Measurements from ENCODE around the gene SFXN5. TPM values are rescaled to one million over a fixed set of nuclear protein-coding genes. Genes with fewer than 3 reads are reported as not detected.

Gene SFXN5
- total RNA-seq, 1 experiment from 2014 or later: 15.2 TPM

GRCh38 chr2:72985136-72985535, 86.4 kb downstream of the SFXN5 start:
- no peaks in the 10 kb centered on the region for H3K27me3 ChIP-seq (ENCODE audit: insufficient read depth, low read depth)
- POLR2A ChIA-PET (ENCODE audit: unreplicated experiment): interaction anchor here (0.6 kb wide), 1 partner anchor 98 kb away, joined by 3 read pairs; no protein-coding TSS in a partner anchor
- H3K36me3 ChIP-seq (ENCODE audit: low read depth): no peaks in the 10 kb centered on the region
- no peaks in the 10 kb centered on the region; the same call in 1 of the 2 replicates for H4K20me1 ChIP-seq (ENCODE audit: insufficient read depth)
- no peak for TF ChIP-seq CTCF (conservative IDR thresholded peaks at IDR 0.05)
- TF ChIP-seq EZH2 (IDR thresholded peaks at IDR 0.05; ENCODE audit: low read depth): no peak
- CTCF ChIA-PET: no interaction called here
- H3K9me3 ChIP-seq (ENCODE audit: insufficient read depth, low read depth): no peaks in the 10 kb centered on the region
- H2AFZ ChIP-seq: no peak overlapping the region
- no peaks in the 10 kb centered on the region for H3K9me2 ChIP-seq (ENCODE audit: insufficient read depth)
- no peak overlapping the region for H3K27ac ChIP-seq
- no peaks in the 10 kb centered on the region; the same call in 1 of the 2 replicates for H3K4me1 ChIP-seq (replicated peaks; ENCODE audit: insufficient read depth)
- no peaks in the 10 kb centered on the region for H3K79me2 ChIP-seq (ENCODE audit: low read depth)
- H3K4me2 ChIP-seq: no peak overlapping the region
- intact Hi-C loops (cut with micrococcal nuclease; ENCODE audit: unreplicated experiment): no loop called here
- H3F3A ChIP-seq (ENCODE audit: insufficient read depth, low read depth): no peaks in the 10 kb centered on the region
- no peak overlapping the region for H3K4me3 ChIP-seq
- DNase-seq: no peak
- no TSS peak for BruUV-seq (replicated peaks)

GRCh38 chr2:72984172-72984671, 87.3 kb downstream of the SFXN5 start:
- Histone ChIP-seq H4K20me1 (ENCODE audit: insufficient read depth) (no peaks in the 10 kb centered on the region; the same call in 1 of the 2 replicates), H3K9me2 (ENCODE audit: insufficient read depth) (no peaks in the 10 kb centered on the region), H3K4me3 (no peak overlapping the region), H3K4me2 (no peak overlapping the region), H3K27me3 (ENCODE audit: insufficient read depth, low read depth) (no peaks in the 10 kb centered on the region), H3K36me3 (ENCODE audit: low read depth) (no peaks in the 10 kb centered on the region), H3F3A (ENCODE audit: insufficient read depth, low read depth) (no peaks in the 10 kb centered on the region), H3K4me1 (replicated peaks; ENCODE audit: insufficient read depth) (no peaks in the 10 kb centered on the region; the same call in 1 of the 2 replicates), H3K79me2 (ENCODE audit: low read depth) (no peaks in the 10 kb centered on the region), H3K27ac (no peak overlapping the region), H2AFZ (no peak overlapping the region), H3K9me3 (ENCODE audit: insufficient read depth, low read depth) (no peaks in the 10 kb centered on the region)
- intact Hi-C loops (cut with micrococcal nuclease; ENCODE audit: unreplicated experiment): no loop called here
- CTCF ChIA-PET: no interaction called here
- no peak for TF ChIP-seq EZH2 (IDR thresholded peaks at IDR 0.05; ENCODE audit: low read depth)
- TF ChIP-seq CTCF (conservative IDR thresholded peaks at IDR 0.05): no peak
- POLR2A ChIA-PET (ENCODE audit: unreplicated experiment): interaction anchor here (0.6 kb wide), 1 partner anchor 97 kb away, joined by 3 read pairs; no protein-coding TSS in a partner anchor
- BruUV-seq (replicated peaks): no TSS peak
- DNase-seq: no peak

GRCh38 chr2:72983500-72984161, 87.9 kb downstream of the SFXN5 start:
- Histone ChIP-seq H3K4me3 (no peak overlapping the region), H3K36me3 (ENCODE audit: low read depth) (no peaks in the 10 kb centered on the region), H2AFZ (no peak overlapping the region), H3K27ac (no peak overlapping the region), H3K27me3 (ENCODE audit: insufficient read depth, low read depth) (no peaks in the 10 kb centered on the region), H3K9me2 (ENCODE audit: insufficient read depth) (no peaks in the 10 kb centered on the region), H4K20me1 (ENCODE audit: insufficient read depth) (no peaks in the 10 kb centered on the region; the same call in 1 of the 2 replicates), H3F3A (ENCODE audit: insufficient read depth, low read depth) (no peaks in the 10 kb centered on the region), H3K4me1 (replicated peaks; ENCODE audit: insufficient read depth) (no peaks in the 10 kb centered on the region; the same call in 1 of the 2 replicates), H3K4me2 (no peak overlapping the region), H3K9me3 (ENCODE audit: insufficient read depth, low read depth) (no peaks in the 10 kb centered on the region), H3K79me2 (ENCODE audit: low read depth) (no peaks in the 10 kb centered on the region)
- POLR2A ChIA-PET (ENCODE audit: unreplicated experiment): no interaction called here
- DNase-seq: no peak
- TF ChIP-seq EZH2 (IDR thresholded peaks at IDR 0.05; ENCODE audit: low read depth): no peak
- no peak for TF ChIP-seq CTCF (conservative IDR thresholded peaks at IDR 0.05)
- CTCF ChIA-PET: no interaction called here
- intact Hi-C loops (cut with micrococcal nuclease; ENCODE audit: unreplicated experiment): no loop called here
- BruUV-seq (replicated peaks): no TSS peak

Measured in PC-9 (cell line).